Subcutaneous adipose tissue (tissue), 4 donors: ENCODE data around the gene MIB2. TPM values are rescaled to one million over a fixed set of nuclear protein-coding genes. Genes with fewer than 3 reads are reported as not detected.

ENCODE experiments used
- CTCF ChIP-seq: fragments of 450-650 bp; IDR thresholded peaks from one replicate; pipeline ENCODE4 v1.5.1; 2016; ENCODE audit warnings: low read depth, mild to moderate bottlenecking, control low read depth, antibody characterized with exemption, moderate library complexity
- total RNA-seq, 4 donors: library from RNA; depleted of rRNA; stranded (reverse); fragments of >200 nt; gene quantifications; one replicate each; pipeline ENCODE4 v1.1.0, GENCODE V29; 2016

Gene MIB2
- 10 to 100 TPM; 18.8 to 64.4 (median 27.4) TPM for total RNA-seq

GRCh38 chr1:1615256-1616044 is at the start of gene MIB2:
TSS of gene MIB2 (plus strand) at chr1:1615500. CDS start at chr1:1623453, 7,953 bp downstream.
- TF ChIP-seq CTCF = no peak

GRCh38 chr1:1567152-1567875 is 48.0 kb upstream of the MIB2 start:
- no peak for TF ChIP-seq CTCF

GRCh38 chr1:1567891-1568291 is 47.4 kb upstream of the MIB2 start:
- no peak for TF ChIP-seq CTCF

GRCh38 chr1:1569341-1569740 is 46.0 kb upstream of the MIB2 start:
- no peak for TF ChIP-seq CTCF

- TF ChIP-seq CTCF = no peak
Measured at GRCh38 chr1:1573843-1574720, 41.2 kb upstream of the MIB2 start.

- TF ChIP-seq CTCF = no peak
Measured at GRCh38 chr1:1574721-1575537, 40.4 kb upstream of the MIB2 start, which contains the start of gene SSU72. TSS of gene SSU72 (minus strand) at chr1:1574863. CDS start at chr1:1574557, 306 bp downstream.
